CD4-positive, alpha-beta T cell treated with Interleukin-1 beta for 1 hour (primary cell): ENCODE measurements around the gene TBC1D5.

ENCODE experiments used
- DNase-seq, 2 donors: peaks; one replicate each; pipeline ENCODE4 v3.0.0-alpha.2; 2020 to 2022

TBC1D5 gene

GRCh38 chr3:17195856-17196604 lies 546.4 kb downstream of the TBC1D5 start:
- DNase-seq: no peak

- DNase-seq: peak in 1 of 2 donors; percentile 29
Measured at GRCh38 chr3:17195192-17195611, 547.2 kb downstream of the TBC1D5 start.

GRCh38 chr3:17194116-17194515 lies 548.3 kb downstream of the TBC1D5 start:
- DNase-seq: no peak

GRCh38 chr3:17192995-17193394 lies 549.4 kb downstream of the TBC1D5 start:
- no peak for DNase-seq

- no peak for DNase-seq
Measured at GRCh38 chr3:17190353-17191078, 551.9 kb downstream of the TBC1D5 start.

- no peak for DNase-seq
Measured at GRCh38 chr3:17188378-17188777, 554.1 kb downstream of the TBC1D5 start.

- DNase-seq: no peak
Measured at GRCh38 chr3:17187589-17188184, 554.7 kb downstream of the TBC1D5 start.

GRCh38 chr3:17183951-17184550 lies 558.4 kb downstream of the TBC1D5 start:
- DNase-seq: no peak

GRCh38 chr3:17182166-17182565 lies 560.3 kb downstream of the TBC1D5 start:
- DNase-seq: no peak

GRCh38 chr3:17181413-17181907 lies 561.0 kb downstream of the TBC1D5 start:
- no peak for DNase-seq

- peak; percentile 31 to 52 for DNase-seq
Measured at GRCh38 chr3:17179381-17180205, 562.8 kb downstream of the TBC1D5 start.

GRCh38 chr3:17176757-17177156 lies 565.7 kb downstream of the TBC1D5 start:
- no peak for DNase-seq

- no peak for DNase-seq
Measured at GRCh38 chr3:17175187-17175807, 567.1 kb downstream of the TBC1D5 start.

- no peak for DNase-seq
Measured at GRCh38 chr3:17166369-17166768, 576.1 kb downstream of the TBC1D5 start.

- no peak for DNase-seq
Measured at GRCh38 chr3:17162116-17162515, 580.3 kb downstream of the TBC1D5 start.

- DNase-seq: no peak
Measured at GRCh38 chr3:17160597-17160996, 581.8 kb downstream of the TBC1D5 start.

- DNase-seq: no peak
Measured at GRCh38 chr3:17158941-17159682, 583.3 kb downstream of the TBC1D5 start.

- no peak for DNase-seq
Measured at GRCh38 chr3:17157713-17158112, 584.7 kb downstream of the TBC1D5 start.

GRCh38 chr3:17156864-17157263 lies 585.6 kb downstream of the TBC1D5 start:
- DNase-seq: no peak

GRCh38 chr3:17155951-17156350 lies 586.5 kb downstream of the TBC1D5 start:
- no peak for DNase-seq

GRCh38 chr3:17154941-17155340 lies 587.5 kb downstream of the TBC1D5 start:
- DNase-seq: no peak
